ENCODE measurements around the gene SAMD10. TPM values are rescaled to one million over a fixed set of nuclear protein-coding genes. Genes with fewer than 3 reads are reported as not detected.

SAMD10 gene
- total and polyA plus RNA-seq, 12 donors, result 1.1 to 8.8 (median 4.4) TPM

- intact Hi-C loops (cut with DNase I), result no loop called here
- 82 to 96% (median 89%) methylated on average over 5 to 8 of the region's 8 CpGs for WGBS, 4 donors
- Histone ChIP-seq H3K27ac (no peak overlapping the region), H3K4me3 (no peak overlapping the region), H3K4me1 (replicated peaks in 1 of 2) (peaks cover 0 to under 1% of the 10 kb centered on the region in 2 donors), H3K9me3 (replicated peaks in 1 of 3) (no peaks in the 10 kb centered on the region), H3K36me3 (replicated peaks in 1 of 2) (peaks cover 0 to 69% of the 10 kb centered on the region in 2 donors), H3K27me3 (no peaks in the 10 kb centered on the region)
- TF ChIP-seq CTCF (IDR thresholded peaks at IDR 0.05) (no peak), POLR2A (IDR thresholded peaks at IDR 0.05) (no peak)
- no peak for DNase-seq
Observed at GRCh38 chr20:64010711-64011237, 31.3 kb upstream of the SAMD10 start.

DNA sequence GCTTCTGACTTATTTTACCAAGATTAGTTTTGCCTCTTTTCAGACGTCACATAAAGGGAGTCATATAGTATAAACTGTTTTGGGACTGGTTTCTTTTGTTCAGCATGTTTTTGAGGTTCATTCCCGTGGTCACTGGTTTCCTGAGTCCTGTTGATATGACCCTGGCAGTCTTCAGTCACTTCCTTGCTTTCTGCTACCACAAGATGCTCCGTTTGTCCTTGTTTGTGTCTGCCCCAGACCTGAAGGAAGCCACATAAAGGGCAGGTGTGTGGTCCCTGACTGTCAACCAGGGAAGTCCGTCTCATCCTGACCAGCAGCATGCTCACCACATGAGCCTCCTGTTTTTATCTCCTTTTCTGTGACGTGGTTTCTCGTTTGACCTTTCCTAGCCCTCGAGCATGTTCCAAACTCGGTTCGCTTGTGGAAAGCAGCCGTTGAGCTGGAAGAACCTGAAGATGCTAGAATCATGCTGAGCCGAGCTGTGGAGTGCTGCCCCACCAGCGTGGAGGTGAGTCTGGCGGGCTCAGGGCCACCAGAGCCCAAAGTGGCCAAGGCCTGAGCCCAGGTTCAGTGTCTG, 30.5 kb upstream of the SAMD10 start:
- DNase-seq, result no peak
- H3K4me3 ChIP-seq, result no peak overlapping the region
- H3K27ac ChIP-seq, result no peak overlapping the region
- H3K36me3 ChIP-seq (replicated peaks in 1 of 2), result peaks cover 0 to 69% of the 10 kb centered on the region in 2 donors
- no peaks in the 10 kb centered on the region for H3K9me3 ChIP-seq (replicated peaks in 1 of 3)
- no peaks in the 10 kb centered on the region for H3K27me3 ChIP-seq
- TF ChIP-seq POLR2A (IDR thresholded peaks at IDR 0.05) (no peak), CTCF (IDR thresholded peaks at IDR 0.05) (no peak)
- WGBS, 4 donors, result 88 to 94% (median 91%) methylated on average over 13 of the region's 13 CpGs
- peaks cover 5 to 7% of the 10 kb centered on the region in 2 donors for H3K4me1 ChIP-seq (replicated peaks in 1 of 2)
- intact Hi-C loops (cut with DNase I), result no loop called here

- Histone ChIP-seq H3K4me3 (no peak overlapping the region), H3K4me1 (replicated peaks in 1 of 2) (peaks cover 6 to 12% of the 10 kb centered on the region in 2 donors), H3K27ac (no peak overlapping the region), H3K9me3 (replicated peaks in 1 of 3) (no peaks in the 10 kb centered on the region), H3K36me3 (replicated peaks in 1 of 2) (peaks cover 0 to 82% of the 10 kb centered on the region in 2 donors), H3K27me3 (no peaks in the 10 kb centered on the region)
- 96 to 100% (median 99%) methylated on average over 3 of the region's 3 CpGs; no CpG with 5 or more reads in 1 of the 4 donors for WGBS, 4 donors
- TF ChIP-seq POLR2A (IDR thresholded peaks at IDR 0.05) (no peak), CTCF (IDR thresholded peaks at IDR 0.05) (no peak)
- DNase-seq, result no peak
- intact Hi-C loops (cut with DNase I), result no loop called here
Observed at GRCh38 chr20:64006902-64007301, 27.5 kb upstream of the SAMD10 start.

- TF ChIP-seq POLR2A (IDR thresholded peaks at IDR 0.05), result no peak
- TF ChIP-seq CTCF (IDR thresholded peaks at IDR 0.05), result no peak
- peaks cover 6 to 12% of the 10 kb centered on the region in 2 donors for H3K4me1 ChIP-seq (replicated peaks in 1 of 2)
- peaks cover 0 to 83% of the 10 kb centered on the region in 2 donors for H3K36me3 ChIP-seq (replicated peaks in 1 of 2)
Observed at GRCh38 chr20:64006490-64006889, 27.0 kb upstream of the SAMD10 start.

More at GRCh38 chr20:64006490-64006889, 27.0 kb upstream of the SAMD10 start:
- 84 to 95% (median 91%) methylated on average over 5 to 10 of the region's 10 CpGs for WGBS, 4 donors
- Histone ChIP-seq H3K9me3 (replicated peaks in 1 of 3) (no peaks in the 10 kb centered on the region), H3K4me3 (no peak overlapping the region), H3K27me3 (no peaks in the 10 kb centered on the region), H3K27ac (no peak overlapping the region)
- intact Hi-C loops (cut with DNase I), result no loop called here
- no peak for DNase-seq

Measured in adrenal gland (tissue), 12 donors.